NCI-H1105 treated with DMSO at 0.1 percent for 48 hours (cell line): ENCODE measurements around the gene GRID1.

Experiments
- DNase-seq: peaks from one replicate; lab custom pipeline; 2025; lab: John Stamatoyannopoulos, UW

Gene GRID1

GRCh38 chr10:86313621-86314041 lies 53.0 kb downstream of the GRID1 start:
- DNase-seq, result no peak

GRCh38 chr10:86312701-86313270 lies 53.8 kb downstream of the GRID1 start:
- no peak for DNase-seq

GRCh38 chr10:86311906-86312305 lies 54.7 kb downstream of the GRID1 start:
- DNase-seq, result no peak

- DNase-seq, result no peak
Measured at GRCh38 chr10:86311190-86311589, 55.4 kb downstream of the GRID1 start.

GRCh38 chr10:86310702-86311101 lies 55.9 kb downstream of the GRID1 start:
- no peak for DNase-seq

GRCh38 chr10:86310291-86310690 lies 56.3 kb downstream of the GRID1 start:
- no peak for DNase-seq

GRCh38 chr10:86308056-86308455 lies 58.5 kb downstream of the GRID1 start:
- no peak for DNase-seq

- no peak for DNase-seq
Measured at GRCh38 chr10:86306628-86307278, 59.8 kb downstream of the GRID1 start.

GRCh38 chr10:86305521-86305920 lies 61.1 kb downstream of the GRID1 start:
- DNase-seq, result no peak

- DNase-seq, result no peak
Measured at GRCh38 chr10:86304436-86304835, 62.2 kb downstream of the GRID1 start.

GRCh38 chr10:86303626-86304025 lies 63.0 kb downstream of the GRID1 start:
- DNase-seq, result no peak

GRCh38 chr10:86301971-86302370 lies 64.6 kb downstream of the GRID1 start:
- DNase-seq, result no peak

- DNase-seq, result no peak
Measured at GRCh38 chr10:86300931-86301830, 65.4 kb downstream of the GRID1 start.

- no peak for DNase-seq
Measured at GRCh38 chr10:86300399-86300925, 66.1 kb downstream of the GRID1 start.

- no peak for DNase-seq
Measured at GRCh38 chr10:86299562-86299961, 67.0 kb downstream of the GRID1 start.

- no peak for DNase-seq
Measured at GRCh38 chr10:86298501-86299001, 68.0 kb downstream of the GRID1 start.

GRCh38 chr10:86295791-86296190 lies 70.8 kb downstream of the GRID1 start:
- DNase-seq, result no peak

GRCh38 chr10:86295351-86295750 lies 71.2 kb downstream of the GRID1 start:
- no peak for DNase-seq

GRCh38 chr10:86294346-86295265 lies 72.0 kb downstream of the GRID1 start:
- no peak for DNase-seq

GRCh38 chr10:86293396-86293791 lies 73.2 kb downstream of the GRID1 start:
- DNase-seq, result no peak
